Prostate gland (tissue), 2 donors: ENCODE measurements around the gene YTHDF1.

ENCODE experiments used
- CTCF ChIP-seq, 4 experiments: fragments of 200-600 bp in 2 of 4; fragments of 450-650 bp in 2 of 4; sonication (generic) in 2 of 4; IDR thresholded peaks; 1 replicate in 3 of 4; 2 replicates in 1 of 4; pipeline ENCODE4 v1.5.1; 2016 to 2019; ENCODE audit warnings: antibody characterized with exemption in 4 of 4, mild to moderate bottlenecking in 2 of 4, moderate library complexity in 2 of 4
- POLR2AphosphoS5 ChIP-seq: sonication (generic); formaldehyde crosslinking; IDR thresholded peaks from one replicate; pipeline ENCODE4 v1.6.1; 2017; ENCODE audit warnings: antibody characterized with exemption

GRCh38 chr20:63194797-63195173 is 21.1 kb downstream of the YTHDF1 start:
- TF ChIP-seq CTCF (IDR thresholded peaks at IDR 0.05) (no peak), POLR2AphosphoS5 (no peak)
